ENCODE data around the gene STAU1.

GRCh38 chr20:49183444-49183843, 4.7 kb downstream of the STAU1 start:
- TF ChIP-seq CTCF (optimal IDR thresholded peaks at IDR 0.05 in 1 of 3, IDR thresholded peaks at IDR 0.05 in 1 of 3, conservative IDR thresholded peaks at IDR 0.05 in 1 of 3; ENCODE audit: extremely low read depth in 1 of 3, insufficient read depth in 2 of 3, low read length in 3 of 3) (no peak), EZH2 (IDR thresholded peaks at IDR 0.05; ENCODE audit: low read length) (no peak)
